Endothelial cell of umbilical vein (primary cell): ENCODE data around the gene MRPL38. TPM values are rescaled to one million over a fixed set of nuclear protein-coding genes. Genes with fewer than 3 reads are reported as not detected.

Experiments
- BruUV-seq: library from RNA; stranded (reverse); fragments of 400-500 nt; replicated peaks from 2 replicates; lab custom pipeline; 2021; lab: Mats Ljungman, UMichigan
- CTCF ChIA-PET: fragments of 300-600, 350-600 bp; sonication (Branson Sonifier 250); formaldehyde crosslinking; loops from one replicate; lab custom pipeline; 2021; ENCODE audit warnings: antibody characterized with exemption, inconsistent platforms; lab: Charles Lee
- POLR2A ChIA-PET: fragments of 300-600, 350-600 bp; sonication (Branson Sonifier 250); formaldehyde crosslinking; loops from one replicate; lab custom pipeline; 2021; ENCODE audit warnings: antibody characterized with exemption, inconsistent platforms; lab: Charles Lee
- DNase-seq: peaks from one replicate; pipeline ENCODE4 v3.0.0-alpha.2; 2011; ENCODE audit warnings: low read depth, low spot score
- FAIRE-seq: peaks from 2 replicates; lab custom pipeline; 2011; peaks lifted over from hg19 to GRCh38; lab: Jason Lieb, UNC
- H2AFZ ChIP-seq: 2 replicates; pipeline ENCODE4 v1.6.0; 2012; ENCODE audit warnings: low read depth, low read length, control low read depth, inconsistent platforms
- H3K27ac ChIP-seq: 2 replicates; pipeline ENCODE4 v1.5.1; 2011; ENCODE audit warnings: low read depth, mild to moderate bottlenecking, control low read depth, low read length, moderate library complexity; ENCODE audit not compliant: insufficient read depth
- H3K27me3 ChIP-seq, 2 experiments: 2 replicates each; pipeline versions ENCODE4 v1.6.0 to v1.6.1; 2011; ENCODE audit warnings: low read length in 2 of 2, mixed read lengths in 1 of 2; ENCODE audit not compliant: control insufficient read depth in 2 of 2, insufficient read depth in 2 of 2
- H3K36me3 ChIP-seq, 2 experiments: 2 replicates in 1 of 2; 3 replicates in 1 of 2; pipeline ENCODE4 v1.5.1; 2011; ENCODE audit warnings: low read length in 2 of 2, mild to moderate bottlenecking in 1 of 2, moderate library complexity in 1 of 2; ENCODE audit not compliant: control insufficient read depth in 2 of 2, insufficient read depth in 2 of 2; ENCODE audit errors: extremely low read depth in 1 of 2
- H3K4me1 ChIP-seq: 3 replicates; pipeline ENCODE4 v1.5.1; 2011; ENCODE audit warnings: mild to moderate bottlenecking, low read length; ENCODE audit not compliant: control insufficient read depth, insufficient read depth; ENCODE audit errors: extremely low read depth
- H3K4me2 ChIP-seq: 2 replicates; pipeline ENCODE4 v1.6.1; 2011; ENCODE audit warnings: low read length, control low read depth, mixed read lengths; ENCODE audit not compliant: insufficient read depth
- H3K4me3 ChIP-seq, 3 experiments: fragments of 200-600 bp in 1 of 3; sonication (generic), shearing (Covaris generic) in 1 of 3; replicated peaks in 1 of 3; 2 replicates each; pipeline ENCODE4 v1.5.1; 2011 to 2016; ENCODE audit warnings: control low read depth in 3 of 3, low read length in 3 of 3, mild to moderate bottlenecking in 2 of 3, inconsistent platforms in 1 of 3, low read depth in 1 of 3, moderate library complexity in 1 of 3; ENCODE audit not compliant: insufficient read depth in 1 of 3
- H3K79me2 ChIP-seq: 2 replicates; pipeline ENCODE4 v1.6.0; 2012; ENCODE audit warnings: low read length, inconsistent platforms; ENCODE audit not compliant: control insufficient read depth, insufficient read depth
- H3K9ac ChIP-seq: replicated peaks from 2 replicates; pipeline ENCODE3; 2011; ENCODE audit warnings: low read length, control low read depth; ENCODE audit not compliant: insufficient read depth; ENCODE audit errors: extremely low read depth
- H3K9me1 ChIP-seq: replicated peaks from 3 replicates; pipeline ENCODE4 v1.6.0; 2011; ENCODE audit warnings: mild to moderate bottlenecking, low read length; ENCODE audit not compliant: control insufficient read depth, insufficient read depth; ENCODE audit errors: extremely low read depth
- H3K9me3 ChIP-seq: replicated peaks from 2 replicates; pipeline ENCODE4 v1.5.1; 2012; ENCODE audit warnings: low read length, inconsistent platforms; ENCODE audit not compliant: control insufficient read depth, insufficient read depth
- H4K20me1 ChIP-seq: replicated peaks from 2 replicates; pipeline ENCODE3; 2011; ENCODE audit warnings: mild to moderate bottlenecking, low read length; ENCODE audit not compliant: control insufficient read depth, insufficient read depth; ENCODE audit errors: extremely low read depth
- CTCF ChIP-seq, 2 donors: IDR thresholded peaks; 1 replicate in 1 of 2; 2 replicates in 1 of 2; pipeline ENCODE4 v1.5.1; 2011; ENCODE audit warnings: low read length in 2 of 2, mild to moderate bottlenecking in 2 of 2, moderate library complexity in 2 of 2, control low read depth in 1 of 2, inconsistent platforms in 1 of 2, low read depth in 1 of 2; ENCODE audit not compliant: insufficient read depth in 1 of 2; ENCODE audit errors: extremely low read depth in 1 of 2
- EZH2 ChIP-seq: IDR thresholded peaks from 2 replicates; pipeline ENCODE4 v1.6.1; 2012; ENCODE audit warnings: borderline replicate concordance, low read depth, mild to moderate bottlenecking, moderate library complexity, low read length, inconsistent platforms; ENCODE audit not compliant: severe bottlenecking
- FOS ChIP-seq: IDR thresholded peaks from 2 replicates; pipeline ENCODE4 v1.6.1; 2011; ENCODE audit warnings: mild to moderate bottlenecking, low read length, moderate library complexity, borderline replicate concordance; ENCODE audit not compliant: insufficient read depth
- GATA2 ChIP-seq: IDR thresholded peaks from 2 replicates; pipeline ENCODE4 v1.7.0; 2011; ENCODE audit warnings: low read depth, mild to moderate bottlenecking, moderate library complexity, mixed read lengths, low read length; ENCODE audit not compliant: insufficient read length, insufficient read depth
- JUN ChIP-seq: IDR thresholded peaks from 2 replicates; pipeline ENCODE4 v1.6.1; 2011; ENCODE audit warnings: borderline replicate concordance, low read depth; ENCODE audit not compliant: insufficient read length, insufficient read depth
- MAX ChIP-seq: IDR thresholded peaks from 2 replicates; pipeline ENCODE4 v1.6.1; 2011; ENCODE audit not compliant: insufficient read depth, insufficient read length
- MYC ChIP-seq: IDR thresholded peaks from one replicate; pipeline ENCODE4 v1.6.1; 2011; ENCODE audit warnings: mild to moderate bottlenecking, low read depth, low read length
- POLR2A ChIP-seq: IDR thresholded peaks from 2 replicates; pipeline ENCODE4 v1.6.1; 2012; ENCODE audit warnings: low read depth, mild to moderate bottlenecking, control low read depth, low read length
- POLR2AphosphoS5 ChIP-seq: IDR thresholded peaks from 2 replicates; pipeline ENCODE4 v1.6.1; 2012; ENCODE audit warnings: low read depth, mild to moderate bottlenecking, control low read depth, low read length, moderate library complexity; ENCODE audit not compliant: insufficient read depth
- dilution Hi-C: fragments of 300-500 bp; cut with MboI; formaldehyde crosslinking; loops from one replicate; pipeline ENCODE4 v1.15.0; 2019; ENCODE audit warnings: low sequenced_read_pairs; ENCODE audit not compliant: extremely low pct_ligation_motif_present
- intact Hi-C: fragments of 100-400 bp; cut with micrococcal nuclease; formaldehyde crosslinking; loops from one replicate; pipeline ENCODE4 v1.10.0; 2022
- polyA plus RNA-seq, 4 experiments: library from polyadenylated mRNA; depleted of rRNA in 3 of 4; stranded (reverse) in 3 of 4; unstranded in 1 of 4; fragments of >200 nt; gene quantifications; 2 replicates each; pipeline versions ENCODE4 v1.2.1 to v1.2.3, GENCODE V29; 2011 to 2012; ENCODE audit warnings: missing spikeins in 1 of 4
- total RNA-seq: library from RNA; stranded (reverse); gene quantifications from 2 replicates; pipeline ENCODE4 v1.2.3, GENCODE V29; 2021

The MRPL38 gene
- total and polyA plus RNA-seq, 2 donors (not counting 3 experiments of a cell fraction or from before 2014, with no cell fraction given): 82.7 to 93.8 TPM

- Histone ChIP-seq H3K36me3 (no peaks in the 10 kb centered on the region), H3K27me3 (no peaks in the 10 kb centered on the region), H3K4me1 (no peaks in the 10 kb centered on the region), H3K9me1 (no peaks in the 10 kb centered on the region), H2AFZ (no peak overlapping the region), H3K4me3 (no peak overlapping the region), H4K20me1 (no peaks in the 10 kb centered on the region), H3K27ac (no peak overlapping the region), H3K9ac (no peak overlapping the region), H3K4me2 (no peak overlapping the region), H3K79me2 (no peaks in the 10 kb centered on the region), H3K9me3 (no peaks in the 10 kb centered on the region)
- TF ChIP-seq EZH2 (no peak), FOS (no peak), POLR2AphosphoS5 (no peak), MAX (no peak), GATA2 (no peak), CTCF (IDR thresholded peaks at IDR 0.05; ENCODE audit: extremely low read depth in 1 of 2, insufficient read depth in 1 of 2, low read depth in 1 of 2, low read length in 2 of 2) (no peak), POLR2A (no peak), JUN (no peak), MYC (no peak)
- dilution Hi-C loops (no loop called here), intact Hi-C loops (no loop called here)
- ChIA-PET POLR2A (no interaction called here), CTCF (interaction anchor here (4.7 kb wide), 1 partner anchor 10 kb away, joined by 23 read pairs; no protein-coding TSS in a partner anchor)
- no TSS peak for BruUV-seq
- FAIRE-seq (no peak), DNase-seq (no peak)
Observed at GRCh38 chr17:75917917-75918445, 13.3 kb upstream of the MRPL38 start.
